Stimulated activated CD8-positive, alpha-beta memory T cell treated with anti-CD3 and anti-CD28 coated beads, Interleukin-4, amount 100 ng/mL, for 4 hours (primary cell): Measurements from ENCODE around the gene SETD5.

Source experiments
- DNase-seq, 2 donors: peaks; one replicate each; pipeline ENCODE4 v3.0.0-alpha.2; 2020; ENCODE audit warnings: low read depth in 2 of 2, low spot score in 1 of 2

The SETD5 gene

GRCh38 chr3:9397332-9397905 is at the start of gene SETD5:
SETD5 (plus strand) TSS chr3:9397615; CDS start chr3:9428939, 31,324 bp downstream.
- peak; percentile 99 for DNase-seq

GRCh38 chr3:9347887-9348286 is 49.5 kb upstream of the SETD5 start:
- DNase-seq, result no peak

- no peak for DNase-seq
Measured at GRCh38 chr3:9349321-9350117, 47.9 kb upstream of the SETD5 start.

GRCh38 chr3:9351709-9352126 is 45.7 kb upstream of the SETD5 start:
- DNase-seq, result no peak

GRCh38 chr3:9352917-9353752 is 44.3 kb upstream of the SETD5 start:
- DNase-seq, result peak; percentile 10 to 22

GRCh38 chr3:9361691-9362388 is 35.6 kb upstream of the SETD5 start:
- DNase-seq, result no peak

- peak; percentile 90 to 92 for DNase-seq
Measured at GRCh38 chr3:9362731-9363530, 34.5 kb upstream of the SETD5 start, which contains the start of gene THUMPD3. THUMPD3 (plus strand) TSS chr3:9363054; CDS start chr3:9365069, 2,015 bp downstream.

- no peak for DNase-seq
Measured at GRCh38 chr3:9369508-9369907, 27.9 kb upstream of the SETD5 start.

GRCh38 chr3:9373465-9373864 is 23.9 kb upstream of the SETD5 start:
- no peak for DNase-seq

GRCh38 chr3:9377981-9378380 is 19.4 kb upstream of the SETD5 start:
- DNase-seq, result no peak

- no peak for DNase-seq
Measured at GRCh38 chr3:9379327-9379726, 18.1 kb upstream of the SETD5 start.

- DNase-seq, result no peak
Measured at GRCh38 chr3:9380014-9380413, 17.4 kb upstream of the SETD5 start.

GRCh38 chr3:9384141-9384828 is 13.1 kb upstream of the SETD5 start:
- DNase-seq, result no peak

GRCh38 chr3:9385187-9386077 is 12.0 kb upstream of the SETD5 start:
- no peak for DNase-seq

- no peak for DNase-seq
Measured at GRCh38 chr3:9386078-9386459, 11.3 kb upstream of the SETD5 start.

- no peak for DNase-seq
Measured at GRCh38 chr3:9386501-9387321, 10.7 kb upstream of the SETD5 start.

- no peak for DNase-seq
Measured at GRCh38 chr3:9387322-9387655, 10.1 kb upstream of the SETD5 start.

GRCh38 chr3:9388142-9388541 is 9.3 kb upstream of the SETD5 start:
- DNase-seq, result no peak
